Endothelial cell of umbilical vein (primary cell): Measurements from ENCODE around the gene ULK4. TPM values are rescaled to one million over a fixed set of nuclear protein-coding genes. Genes with fewer than 3 reads are reported as not detected.

Source experiments
- BruUV-seq: library from RNA; stranded (reverse); fragments of 400-500 nt; replicated peaks from 2 replicates; lab custom pipeline; 2021; lab: Mats Ljungman, UMichigan
- CTCF ChIA-PET: fragments of 300-600, 350-600 bp; sonication (Branson Sonifier 250); formaldehyde crosslinking; loops from one replicate; lab custom pipeline; 2021; ENCODE audit warnings: antibody characterized with exemption, inconsistent platforms; lab: Charles Lee
- POLR2A ChIA-PET: fragments of 300-600, 350-600 bp; sonication (Branson Sonifier 250); formaldehyde crosslinking; loops from one replicate; lab custom pipeline; 2021; ENCODE audit warnings: antibody characterized with exemption, inconsistent platforms; lab: Charles Lee
- DNase-seq: peaks from one replicate; pipeline ENCODE4 v3.0.0-alpha.2; 2011; ENCODE audit warnings: low read depth, low spot score
- FAIRE-seq: peaks from 2 replicates; lab custom pipeline; 2011; peaks lifted over from hg19 to GRCh38; lab: Jason Lieb, UNC
- H2AFZ ChIP-seq: 2 replicates; pipeline ENCODE4 v1.6.0; 2012; ENCODE audit warnings: low read depth, low read length, control low read depth, inconsistent platforms
- H3K27ac ChIP-seq: 2 replicates; pipeline ENCODE4 v1.5.1; 2011; ENCODE audit warnings: low read depth, mild to moderate bottlenecking, control low read depth, low read length, moderate library complexity; ENCODE audit not compliant: insufficient read depth
- H3K27me3 ChIP-seq, 2 experiments: 2 replicates each; pipeline versions ENCODE4 v1.6.0 to v1.6.1; 2011; ENCODE audit warnings: low read length in 2 of 2, mixed read lengths in 1 of 2; ENCODE audit not compliant: control insufficient read depth in 2 of 2, insufficient read depth in 2 of 2
- H3K36me3 ChIP-seq, 2 experiments: 2 replicates in 1 of 2; 3 replicates in 1 of 2; pipeline ENCODE4 v1.5.1; 2011; ENCODE audit warnings: low read length in 2 of 2, mild to moderate bottlenecking in 1 of 2, moderate library complexity in 1 of 2; ENCODE audit not compliant: control insufficient read depth in 2 of 2, insufficient read depth in 2 of 2; ENCODE audit errors: extremely low read depth in 1 of 2
- H3K4me1 ChIP-seq: 3 replicates; pipeline ENCODE4 v1.5.1; 2011; ENCODE audit warnings: mild to moderate bottlenecking, low read length; ENCODE audit not compliant: control insufficient read depth, insufficient read depth; ENCODE audit errors: extremely low read depth
- H3K4me2 ChIP-seq: 2 replicates; pipeline ENCODE4 v1.6.1; 2011; ENCODE audit warnings: low read length, control low read depth, mixed read lengths; ENCODE audit not compliant: insufficient read depth
- H3K4me3 ChIP-seq, 3 experiments: fragments of 200-600 bp in 1 of 3; sonication (generic), shearing (Covaris generic) in 1 of 3; replicated peaks in 1 of 3; 2 replicates each; pipeline ENCODE4 v1.5.1; 2011 to 2016; ENCODE audit warnings: control low read depth in 3 of 3, low read length in 3 of 3, mild to moderate bottlenecking in 2 of 3, inconsistent platforms in 1 of 3, low read depth in 1 of 3, moderate library complexity in 1 of 3; ENCODE audit not compliant: insufficient read depth in 1 of 3
- H3K79me2 ChIP-seq: 2 replicates; pipeline ENCODE4 v1.6.0; 2012; ENCODE audit warnings: low read length, inconsistent platforms; ENCODE audit not compliant: control insufficient read depth, insufficient read depth
- H3K9ac ChIP-seq: replicated peaks from 2 replicates; pipeline ENCODE3; 2011; ENCODE audit warnings: low read length, control low read depth; ENCODE audit not compliant: insufficient read depth; ENCODE audit errors: extremely low read depth
- H3K9me1 ChIP-seq: replicated peaks from 3 replicates; pipeline ENCODE4 v1.6.0; 2011; ENCODE audit warnings: mild to moderate bottlenecking, low read length; ENCODE audit not compliant: control insufficient read depth, insufficient read depth; ENCODE audit errors: extremely low read depth
- H3K9me3 ChIP-seq: replicated peaks from 2 replicates; pipeline ENCODE4 v1.5.1; 2012; ENCODE audit warnings: low read length, inconsistent platforms; ENCODE audit not compliant: control insufficient read depth, insufficient read depth
- H4K20me1 ChIP-seq: replicated peaks from 2 replicates; pipeline ENCODE3; 2011; ENCODE audit warnings: mild to moderate bottlenecking, low read length; ENCODE audit not compliant: control insufficient read depth, insufficient read depth; ENCODE audit errors: extremely low read depth
- CTCF ChIP-seq, 2 donors: IDR thresholded peaks; 1 replicate in 1 of 2; 2 replicates in 1 of 2; pipeline ENCODE4 v1.5.1; 2011; ENCODE audit warnings: low read length in 2 of 2, mild to moderate bottlenecking in 2 of 2, moderate library complexity in 2 of 2, control low read depth in 1 of 2, inconsistent platforms in 1 of 2, low read depth in 1 of 2; ENCODE audit not compliant: insufficient read depth in 1 of 2; ENCODE audit errors: extremely low read depth in 1 of 2
- EZH2 ChIP-seq: IDR thresholded peaks from 2 replicates; pipeline ENCODE4 v1.6.1; 2012; ENCODE audit warnings: borderline replicate concordance, low read depth, mild to moderate bottlenecking, moderate library complexity, low read length, inconsistent platforms; ENCODE audit not compliant: severe bottlenecking
- FOS ChIP-seq: IDR thresholded peaks from 2 replicates; pipeline ENCODE4 v1.6.1; 2011; ENCODE audit warnings: mild to moderate bottlenecking, low read length, moderate library complexity, borderline replicate concordance; ENCODE audit not compliant: insufficient read depth
- GATA2 ChIP-seq: IDR thresholded peaks from 2 replicates; pipeline ENCODE4 v1.7.0; 2011; ENCODE audit warnings: low read depth, mild to moderate bottlenecking, moderate library complexity, mixed read lengths, low read length; ENCODE audit not compliant: insufficient read length, insufficient read depth
- JUN ChIP-seq: IDR thresholded peaks from 2 replicates; pipeline ENCODE4 v1.6.1; 2011; ENCODE audit warnings: borderline replicate concordance, low read depth; ENCODE audit not compliant: insufficient read length, insufficient read depth
- MAX ChIP-seq: IDR thresholded peaks from 2 replicates; pipeline ENCODE4 v1.6.1; 2011; ENCODE audit not compliant: insufficient read depth, insufficient read length
- MYC ChIP-seq: IDR thresholded peaks from one replicate; pipeline ENCODE4 v1.6.1; 2011; ENCODE audit warnings: mild to moderate bottlenecking, low read depth, low read length
- POLR2A ChIP-seq: IDR thresholded peaks from 2 replicates; pipeline ENCODE4 v1.6.1; 2012; ENCODE audit warnings: low read depth, mild to moderate bottlenecking, control low read depth, low read length
- POLR2AphosphoS5 ChIP-seq: IDR thresholded peaks from 2 replicates; pipeline ENCODE4 v1.6.1; 2012; ENCODE audit warnings: low read depth, mild to moderate bottlenecking, control low read depth, low read length, moderate library complexity; ENCODE audit not compliant: insufficient read depth
- dilution Hi-C: fragments of 300-500 bp; cut with MboI; formaldehyde crosslinking; loops from one replicate; pipeline ENCODE4 v1.15.0; 2019; ENCODE audit warnings: low sequenced_read_pairs; ENCODE audit not compliant: extremely low pct_ligation_motif_present
- intact Hi-C: fragments of 100-400 bp; cut with micrococcal nuclease; formaldehyde crosslinking; loops from one replicate; pipeline ENCODE4 v1.10.0; 2022
- polyA plus RNA-seq, 4 experiments: library from polyadenylated mRNA; depleted of rRNA in 3 of 4; stranded (reverse) in 3 of 4; unstranded in 1 of 4; fragments of >200 nt; gene quantifications; 2 replicates each; pipeline versions ENCODE4 v1.2.1 to v1.2.3, GENCODE V29; 2011 to 2012; ENCODE audit warnings: missing spikeins in 1 of 4
- total RNA-seq: library from RNA; stranded (reverse); gene quantifications from 2 replicates; pipeline ENCODE4 v1.2.3, GENCODE V29; 2021

The ULK4 gene
- total and polyA plus RNA-seq, 2 donors (not counting 3 experiments of a cell fraction or from before 2014, with no cell fraction given) = 3.3 to 16.0 TPM

- Histone ChIP-seq H3K9me3 (no peaks in the 10 kb centered on the region), H3K27me3 (no peaks in the 10 kb centered on the region), H4K20me1 (no peaks in the 10 kb centered on the region), H3K9ac (no peak overlapping the region), H3K27ac (no peak overlapping the region), H2AFZ (no peak overlapping the region), H3K4me1 (no peaks in the 10 kb centered on the region), H3K4me3 (no peak overlapping the region), H3K79me2 (no peaks in the 10 kb centered on the region), H3K9me1 (no peaks in the 10 kb centered on the region), H3K4me2 (no peak overlapping the region), H3K36me3 (peaks cover 0 to 7% of the 10 kb centered on the region in 2 experiments)
- no peak for FAIRE-seq
- TF ChIP-seq MYC = no peak
- no peak for TF ChIP-seq EZH2
- TF ChIP-seq CTCF (IDR thresholded peaks at IDR 0.05; ENCODE audit: extremely low read depth in 1 of 2, insufficient read depth in 1 of 2, low read depth in 1 of 2, low read length in 2 of 2) = no peak
- TF ChIP-seq JUN = no peak
- no peak for TF ChIP-seq GATA2
- TF ChIP-seq MAX = no peak
- TF ChIP-seq POLR2A = no peak
- TF ChIP-seq POLR2AphosphoS5 = no peak
- no peak for TF ChIP-seq FOS
- intact Hi-C loops (loop anchor here (5.0 kb wide), 1 partner anchor 635 kb away; no protein-coding TSS in a partner anchor), dilution Hi-C loops (no loop called here)
- DNase-seq = no peak
- ChIA-PET CTCF (interaction anchor here (0.7 to 1.0 kb wide), 2 partner anchors 11 to 15 kb away, joined by 3 read pairs; no protein-coding TSS in a partner anchor), POLR2A (no interaction called here)
- no TSS peak for BruUV-seq
Measured at GRCh38 chr3:41247055-41248004, 714.6 kb downstream of the ULK4 start.
